ENCODE measurements around the gene PLXND1. TPM values are rescaled to one million over a fixed set of nuclear protein-coding genes. Genes with fewer than 3 reads are reported as not detected.
"Not testable (repeated sequence)": the region's sequence is repeated elsewhere in the genome, so short reads cannot be mapped to it uniquely, and the experiment has no call there.

PLXND1 gene
- total and polyA plus RNA-seq, 9 donors, result 21.6 to 120 (median 57.1) TPM

GRCh38 chr3:129549006-129549800 is 57.3 kb downstream of the PLXND1 start:
- no peak for DNase-seq
- Histone ChIP-seq H3K27me3 (no peaks in the 10 kb centered on the region), H3K27ac (no peak overlapping the region), H3K9me3 (no peaks in the 10 kb centered on the region), H3K4me3 (no peak overlapping the region), H3K4me1 (ENCODE audit: insufficient read depth) (peaks cover 4% of the 10 kb centered on the region), H3K36me3 (no peaks in the 10 kb centered on the region)
- no peak for TF ChIP-seq EP300 (IDR thresholded peaks at IDR 0.05)
- TF ChIP-seq, protein P1, sequence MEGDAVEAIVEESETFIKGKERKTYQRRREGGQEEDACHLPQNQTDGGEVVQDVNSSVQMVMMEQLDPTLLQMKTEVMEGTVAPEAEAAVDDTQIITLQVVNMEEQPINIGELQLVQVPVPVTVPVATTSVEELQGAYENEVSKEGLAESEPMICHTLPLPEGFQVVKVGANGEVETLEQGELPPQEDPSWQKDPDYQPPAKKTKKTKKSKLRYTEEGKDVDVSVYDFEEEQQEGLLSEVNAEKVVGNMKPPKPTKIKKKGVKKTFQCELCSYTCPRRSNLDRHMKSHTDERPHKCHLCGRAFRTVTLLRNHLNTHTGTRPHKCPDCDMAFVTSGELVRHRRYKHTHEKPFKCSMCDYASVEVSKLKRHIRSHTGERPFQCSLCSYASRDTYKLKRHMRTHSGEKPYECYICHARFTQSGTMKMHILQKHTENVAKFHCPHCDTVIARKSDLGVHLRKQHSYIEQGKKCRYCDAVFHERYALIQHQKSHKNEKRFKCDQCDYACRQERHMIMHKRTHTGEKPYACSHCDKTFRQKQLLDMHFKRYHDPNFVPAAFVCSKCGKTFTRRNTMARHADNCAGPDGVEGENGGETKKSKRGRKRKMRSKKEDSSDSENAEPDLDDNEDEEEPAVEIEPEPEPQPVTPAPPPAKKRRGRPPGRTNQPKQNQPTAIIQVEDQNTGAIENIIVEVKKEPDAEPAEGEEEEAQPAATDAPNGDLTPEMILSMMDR (IDR thresholded peaks at IDR 0.05), result no peak
- TF ChIP-seq POLR2A (IDR thresholded peaks at IDR 0.05), result no peak
- intact Hi-C loops (cut with DNase I), result no loop called here
- 90 to 91% (median 91%) methylated on average over 18 of the region's 18 CpGs for WGBS, 3 donors

GRCh38 chr3:129548104-129548965 is 58.1 kb downstream of the PLXND1 start:
- Histone ChIP-seq H3K4me1 (ENCODE audit: insufficient read depth) (peaks cover 2% of the 10 kb centered on the region), H3K9me3 (no peaks in the 10 kb centered on the region), H3K27me3 (no peaks in the 10 kb centered on the region), H3K27ac (no peak overlapping the region), H3K36me3 (no peaks in the 10 kb centered on the region), H3K4me3 (no peak overlapping the region)
- no peak for DNase-seq
- WGBS, 3 donors, result 89 to 91% (median 91%) methylated on average over 19 of the region's 19 CpGs
- intact Hi-C loops (cut with DNase I), result no loop called here
- TF ChIP-seq POLR2A (IDR thresholded peaks at IDR 0.05) (no peak), EP300 (IDR thresholded peaks at IDR 0.05) (no peak)

GRCh38 chr3:129547241-129547640 is 59.2 kb downstream of the PLXND1 start:
- Histone ChIP-seq H3K27ac (no peak overlapping the region), H3K27me3 (no peaks in the 10 kb centered on the region), H3K9me3 (no peaks in the 10 kb centered on the region), H3K4me3 (no peak overlapping the region), H3K4me1 (ENCODE audit: insufficient read depth) (no peaks in the 10 kb centered on the region), H3K36me3 (no peaks in the 10 kb centered on the region)
- TF ChIP-seq EP300 (IDR thresholded peaks at IDR 0.05) (no peak), POLR2A (IDR thresholded peaks at IDR 0.05) (no peak)
- TF ChIP-seq, protein P1 (IDR thresholded peaks at IDR 0.05), result no peak
- no peak for DNase-seq
- intact Hi-C loops (cut with DNase I), result no loop called here
- 95 to 98% (median 96%) methylated on average over 24 of the region's 24 CpGs for WGBS, 3 donors

DNA sequence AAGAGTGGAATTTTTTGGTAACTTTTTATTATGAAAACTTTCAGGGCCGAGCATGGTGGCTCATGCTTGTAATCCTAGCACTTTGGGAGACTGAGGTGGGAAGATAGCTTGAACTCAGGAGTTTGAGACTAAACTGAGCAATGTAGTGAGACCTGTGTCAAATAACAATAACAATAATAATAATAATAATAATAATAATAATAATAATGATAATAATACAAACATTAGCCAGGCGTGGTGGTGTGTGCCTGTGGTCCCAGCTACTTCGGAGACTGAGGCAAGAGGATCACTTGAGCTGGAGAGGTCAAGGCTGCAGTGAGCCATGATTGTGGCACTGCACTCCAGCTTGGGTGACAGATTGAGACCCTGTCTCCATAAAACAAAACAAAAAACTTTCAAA is 60.5 kb downstream of the PLXND1 start:
- H3K27ac ChIP-seq; H3K36me3 ChIP-seq; DNase-seq; H3K9me3 ChIP-seq; H3K27me3 ChIP-seq; H3K4me1 ChIP-seq (ENCODE audit: insufficient read depth); H3K4me3 ChIP-seq; intact Hi-C loops (cut with DNase I): not testable (repeated sequence)
- 87 to 92% (median 91%) methylated on average over 3 of the region's 3 CpGs for WGBS, 3 donors

DNA sequence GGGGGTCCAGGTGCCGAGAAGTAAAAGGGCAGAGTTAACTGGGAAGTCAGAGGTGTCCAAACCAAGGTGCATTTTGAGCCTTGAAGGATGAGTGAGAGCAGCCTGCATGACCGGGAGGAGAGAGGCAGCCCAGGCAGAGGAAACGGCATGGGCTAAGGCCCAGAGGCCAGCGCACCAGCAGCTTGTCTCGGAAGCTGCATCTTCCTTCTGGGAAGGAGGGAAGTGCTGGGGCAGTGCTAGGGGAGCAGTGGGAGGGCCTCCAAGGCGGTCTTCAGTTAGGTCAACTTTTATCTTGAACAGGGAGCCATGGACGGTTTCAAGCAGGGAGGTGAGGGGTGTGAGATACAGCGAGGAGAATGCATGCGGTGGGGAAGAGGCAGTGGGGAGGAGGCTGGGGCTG is 62.5 kb downstream of the PLXND1 start:
- DNase-seq, result no peak
- Histone ChIP-seq H3K27ac (no peak overlapping the region), H3K9me3 (no peaks in the 10 kb centered on the region), H3K4me3 (no peak overlapping the region), H3K27me3 (no peaks in the 10 kb centered on the region), H3K36me3 (no peaks in the 10 kb centered on the region), H3K4me1 (ENCODE audit: insufficient read depth) (no peaks in the 10 kb centered on the region)
- intact Hi-C loops (cut with DNase I), result no loop called here
- 62 to 79% (median 73%) methylated on average over 9 of the region's 9 CpGs for WGBS, 3 donors
- no peak for TF ChIP-seq EP300 (IDR thresholded peaks at IDR 0.05)
- TF ChIP-seq, protein P1 (IDR thresholded peaks at IDR 0.05), result no peak
- TF ChIP-seq POLR2A (IDR thresholded peaks at IDR 0.05), result no peak
